Measurements from ENCODE around the gene CST1.
"Not testable (repeated sequence)": the region's sequence is repeated elsewhere in the genome, so short reads cannot be mapped to it uniquely, and the experiment has no call there.

CST1 gene

DNA sequence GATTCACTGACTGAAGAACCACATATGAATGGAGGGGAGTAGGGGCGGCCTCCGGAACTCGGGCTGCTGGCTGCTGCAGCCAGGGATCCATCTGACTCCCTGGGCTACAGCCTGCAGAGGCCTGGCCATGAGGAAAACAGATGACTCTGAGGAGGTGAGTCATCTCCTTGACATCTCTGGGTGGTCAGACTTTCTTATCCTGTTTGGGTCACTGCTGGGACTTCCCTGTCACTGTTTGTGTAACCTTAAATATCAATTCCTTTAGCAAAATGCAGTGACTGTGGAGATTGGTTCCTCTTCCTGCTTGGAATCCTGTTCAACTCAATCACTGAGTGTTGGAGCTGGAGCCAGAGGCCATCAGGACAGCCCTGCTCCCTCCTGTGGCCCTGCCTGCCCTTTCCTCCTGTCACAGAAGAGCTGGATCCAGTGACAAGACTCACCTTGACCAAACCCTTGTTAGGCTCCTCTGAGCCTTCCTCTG is 4.4 kb upstream of the CST1 start:
- peak; percentile 17 for DNase-seq (ENCODE audit: low spot score)
- not testable (repeated sequence) for FAIRE-seq

DNA sequence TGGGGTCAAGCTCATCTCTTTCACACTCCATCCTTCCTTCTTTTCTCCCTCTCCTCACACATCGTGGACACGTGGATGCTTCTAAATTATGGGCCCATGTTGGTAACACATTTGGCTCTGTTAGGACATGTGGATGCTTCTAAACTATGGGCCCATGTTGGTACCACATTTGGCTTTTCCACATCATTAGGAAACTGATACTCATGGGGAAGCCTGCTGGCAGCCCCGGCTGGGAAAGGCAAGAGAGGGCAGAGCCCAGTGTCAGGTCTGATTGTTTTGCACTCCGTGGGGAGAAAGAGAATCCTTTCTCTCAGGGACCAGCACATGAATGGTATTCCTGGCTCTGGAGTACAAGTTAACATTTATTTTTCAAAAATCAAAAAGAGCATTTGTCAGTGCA is 4.0 kb upstream of the CST1 start:
- FAIRE-seq: no peak
- DNase-seq (ENCODE audit: low spot score): no peak

DNA sequence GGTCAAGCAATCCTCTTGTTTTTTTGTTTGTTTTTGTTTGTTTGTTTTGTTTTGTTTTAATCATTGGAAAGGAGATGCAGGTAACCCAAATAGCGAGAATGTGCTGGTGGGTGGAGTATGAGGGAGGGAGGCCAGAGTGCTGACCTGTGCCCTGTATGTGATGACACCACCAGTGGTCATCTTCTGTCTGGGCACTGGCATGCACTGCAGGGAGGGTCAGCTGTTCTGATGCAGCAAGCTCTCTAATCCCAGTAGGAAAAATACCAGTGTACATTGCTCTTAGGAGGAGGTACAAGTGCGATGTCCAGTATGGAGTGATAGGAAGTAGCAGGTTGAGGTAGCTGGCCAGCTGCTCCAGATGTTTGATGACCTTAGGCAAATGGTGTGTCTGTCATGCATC is 2.9 kb upstream of the CST1 start:
- FAIRE-seq: no peak
- no peak for DNase-seq (ENCODE audit: low spot score)

DNA sequence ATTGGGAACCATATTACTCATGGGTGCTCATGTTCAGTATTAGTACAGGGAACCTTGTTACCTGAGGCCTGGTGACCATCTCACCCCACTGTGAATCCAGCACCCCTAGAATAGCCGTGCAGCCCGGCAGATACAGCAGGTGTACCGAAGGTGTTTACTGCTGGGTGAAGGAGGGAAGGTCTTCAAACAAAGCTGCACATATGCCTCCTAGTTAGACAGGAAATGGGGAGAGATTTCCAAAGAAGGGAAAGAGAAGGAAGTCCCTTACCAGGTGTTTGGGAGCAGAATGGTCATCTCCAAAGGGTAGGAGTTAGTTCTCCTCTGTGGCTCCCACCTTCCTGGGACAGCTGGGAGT is 2.4 kb upstream of the CST1 start:
- no peak for FAIRE-seq

DNA sequence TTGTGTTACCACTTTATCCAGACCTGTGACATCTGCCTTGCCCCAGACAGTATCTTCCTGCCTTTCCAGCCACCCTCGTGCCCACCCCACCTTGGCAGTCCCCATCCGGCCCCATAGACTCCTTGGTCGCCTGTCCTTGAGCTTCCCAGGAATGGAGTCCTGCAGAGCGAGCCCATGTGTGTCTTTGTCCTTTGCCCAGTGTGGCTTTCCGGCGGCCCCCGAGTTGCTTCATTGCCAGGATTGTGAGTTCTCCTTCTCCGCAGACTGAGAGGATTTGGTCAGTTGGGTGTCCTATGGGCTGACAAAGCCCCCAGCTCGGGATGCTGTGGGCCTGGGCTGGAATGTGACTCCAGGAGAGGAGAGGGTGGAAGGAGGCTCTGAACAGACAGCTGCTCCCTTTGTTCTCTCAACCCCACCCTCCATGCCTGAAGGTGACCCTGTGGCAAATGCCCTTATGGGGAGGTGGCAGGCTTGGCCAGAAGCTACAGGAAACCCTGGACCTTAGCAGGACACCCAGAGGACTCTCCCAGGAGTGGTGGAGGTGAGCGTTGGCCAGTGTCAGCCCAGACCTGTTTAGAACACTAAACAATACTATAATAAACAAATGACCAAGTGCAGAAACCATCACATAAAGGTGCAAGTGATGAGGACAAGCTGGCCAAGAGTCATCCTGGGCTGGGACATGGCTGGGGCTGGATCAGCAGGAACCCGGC is 1.9 kb upstream of the CST1 start:
- DNase-seq (ENCODE audit: low spot score) (no peak), FAIRE-seq (no peak)

More for the DNA sequence above, 2.4 kb upstream of the CST1 start:
- DNase-seq (ENCODE audit: low spot score): no peak

DNA sequence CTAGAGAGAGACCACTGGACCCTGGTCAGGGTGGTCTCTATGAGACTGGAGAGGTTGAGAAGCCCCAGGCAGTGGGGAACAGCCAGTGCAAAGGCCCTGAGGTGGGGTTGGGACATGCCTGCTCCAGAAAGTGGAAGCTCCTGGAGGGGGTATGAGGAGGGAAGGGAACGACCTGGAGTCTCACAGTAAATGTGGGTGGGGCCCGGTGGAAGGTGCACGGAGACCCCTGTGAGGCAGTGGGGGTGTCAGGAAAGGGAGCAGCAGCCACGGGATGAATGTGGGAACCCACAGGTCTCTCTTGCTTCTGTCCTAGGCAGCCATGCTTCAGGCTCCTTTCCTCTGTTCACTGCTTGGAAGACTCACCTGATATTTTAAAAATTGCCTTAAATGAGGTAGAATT is 1.3 kb upstream of the CST1 start:
- DNase-seq (ENCODE audit: low spot score) (no peak), FAIRE-seq (no peak)

DNA sequence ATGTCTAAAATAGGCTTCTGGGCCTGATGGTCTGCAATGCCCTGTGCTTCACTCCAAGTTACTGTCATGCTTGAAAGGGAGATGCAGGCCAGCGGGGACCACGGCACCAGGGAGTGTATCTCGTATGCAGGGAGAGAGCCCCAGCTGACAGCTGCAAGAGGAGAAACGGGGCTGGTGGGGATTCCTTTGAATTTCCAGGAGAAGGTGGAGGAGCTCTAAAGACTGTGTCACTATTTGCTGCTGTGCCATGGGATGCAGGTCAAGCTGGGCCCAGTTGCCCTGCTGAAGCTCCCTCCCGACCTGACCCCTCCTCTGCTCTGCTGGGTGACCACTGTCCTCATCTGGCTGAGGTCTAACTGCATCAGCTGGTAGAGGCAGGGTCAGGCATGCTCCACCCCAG is 989 bp downstream of the CST1 start:
- FAIRE-seq (peak; percentile 40), DNase-seq (ENCODE audit: low spot score) (no peak)

DNA sequence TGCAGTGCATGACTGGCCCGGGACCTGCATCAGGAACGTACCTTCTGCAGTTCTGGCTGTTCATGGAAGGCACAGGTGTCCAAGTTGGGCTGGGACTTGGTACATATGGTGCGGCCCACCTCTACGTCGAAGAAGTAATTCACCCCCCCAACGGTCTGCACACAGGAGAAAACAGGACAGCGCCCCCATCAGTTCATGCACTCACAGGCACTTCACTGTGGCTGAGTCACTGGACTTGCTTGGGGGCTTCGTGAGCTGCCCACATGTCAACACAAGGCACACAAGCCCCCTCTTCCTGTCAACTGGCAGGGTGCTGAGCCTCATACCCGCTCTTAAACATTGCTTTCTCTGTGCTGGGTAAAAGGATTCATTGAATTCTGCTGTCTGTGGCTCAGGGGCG is 1.8 kb downstream of the CST1 start:
- not testable (repeated sequence) for DNase-seq (ENCODE audit: low spot score); FAIRE-seq

DNA sequence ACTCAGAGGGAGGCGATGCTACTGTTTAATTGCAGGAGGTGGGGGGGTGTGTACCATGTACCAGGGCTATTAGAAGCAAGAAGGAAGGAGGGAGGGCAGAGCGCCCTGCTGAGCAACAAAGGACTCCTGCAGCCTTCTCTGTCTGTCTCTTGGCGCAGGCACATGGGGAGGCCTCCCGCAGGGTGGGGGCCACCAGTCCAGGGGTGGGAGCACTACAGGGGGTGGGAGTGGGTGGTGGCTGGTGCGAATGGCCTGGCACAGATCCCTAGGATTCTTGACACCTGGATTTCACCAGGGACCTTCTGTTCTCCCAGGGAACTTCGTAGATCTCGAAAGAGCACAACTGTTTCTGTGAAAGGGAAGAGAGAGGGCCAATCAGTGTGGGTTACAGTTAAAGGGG is 3.2 kb downstream of the CST1 start:
- not testable (repeated sequence) for DNase-seq (ENCODE audit: low spot score); FAIRE-seq

DNA sequence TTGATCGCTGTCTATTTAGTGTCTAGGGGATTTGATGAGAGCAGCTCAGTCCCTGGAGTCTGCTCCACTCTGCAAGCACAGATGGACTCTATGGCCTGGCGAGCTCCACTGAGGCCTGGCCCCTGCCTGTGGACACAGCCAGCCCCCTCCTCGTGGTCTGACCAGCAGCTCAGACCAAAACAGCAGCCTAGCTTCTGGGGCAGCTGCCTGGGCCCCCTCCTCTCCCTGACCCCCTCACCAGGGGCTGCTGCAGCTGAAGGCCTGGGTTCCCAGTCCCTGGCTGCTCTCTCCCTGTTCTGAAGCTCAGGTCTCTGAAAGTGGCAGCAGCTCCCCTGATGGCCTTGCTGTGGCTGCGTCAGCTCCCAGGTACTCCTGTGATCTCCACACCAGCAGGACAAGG is 3.6 kb downstream of the CST1 start:
- DNase-seq (ENCODE audit: low spot score); FAIRE-seq: not testable (repeated sequence)

DNA sequence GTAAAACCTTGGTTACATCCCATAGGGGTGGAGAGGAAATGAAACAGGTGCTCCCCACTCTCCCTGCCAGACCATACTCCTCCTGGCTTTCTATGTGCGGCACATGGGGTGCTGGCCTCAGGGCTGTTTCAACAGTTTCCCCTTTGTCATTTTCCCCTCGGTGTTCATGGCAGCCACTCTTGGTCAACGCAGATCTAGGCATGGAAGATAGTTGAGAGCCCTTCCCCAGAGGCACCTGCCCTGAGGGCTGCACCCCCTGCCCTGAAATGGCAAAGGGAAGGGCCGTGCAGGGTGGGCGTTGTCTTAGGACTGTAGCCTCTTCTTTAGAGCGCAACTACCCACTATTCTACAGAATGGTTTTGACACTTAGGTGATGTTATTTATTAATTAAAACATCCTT is 4.4 kb downstream of the CST1 start:
- no peak for FAIRE-seq
- no peak for DNase-seq (ENCODE audit: low spot score)

DNA sequence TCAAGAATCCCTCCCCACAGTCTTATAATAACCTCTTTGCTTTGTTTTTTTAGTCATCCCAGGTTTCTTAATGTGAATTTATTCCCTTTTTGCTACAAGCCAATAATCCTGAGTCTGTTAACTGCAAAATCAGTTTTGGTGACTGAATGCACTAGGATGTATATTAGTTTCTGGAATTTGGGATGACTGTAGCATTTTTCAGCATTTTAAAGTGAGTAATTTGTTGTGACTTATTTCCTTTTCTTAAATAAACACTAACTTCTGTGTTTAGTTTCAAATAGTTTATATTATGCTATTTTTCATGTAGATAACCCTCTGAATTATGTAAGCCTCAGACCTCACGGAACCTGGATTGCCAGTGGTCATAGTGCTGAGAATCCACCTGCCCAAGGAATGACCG is 5.5 kb downstream of the CST1 start:
- FAIRE-seq: no peak
- no peak for DNase-seq (ENCODE audit: low spot score)

DNA sequence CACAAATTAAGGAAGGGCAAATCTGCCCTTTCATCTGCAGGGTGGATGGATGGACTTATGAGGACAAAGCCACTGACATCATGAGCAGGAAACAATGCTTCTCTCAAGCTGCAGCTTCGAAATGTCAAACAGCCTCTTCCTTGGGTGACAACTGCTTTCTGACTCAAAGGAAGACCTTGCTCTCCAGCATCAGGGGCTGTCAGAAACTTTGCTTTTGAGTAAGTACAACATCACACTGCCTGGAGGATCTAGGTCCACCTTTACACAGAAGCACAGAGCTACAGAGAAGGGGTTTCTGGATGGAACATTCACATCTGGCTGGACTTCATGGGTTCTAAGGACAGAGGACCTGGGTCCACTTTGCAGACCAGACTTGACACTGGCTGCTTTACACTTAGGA is 5.9 kb downstream of the CST1 start:
- FAIRE-seq: no peak
- no peak for DNase-seq (ENCODE audit: low spot score)

DNA sequence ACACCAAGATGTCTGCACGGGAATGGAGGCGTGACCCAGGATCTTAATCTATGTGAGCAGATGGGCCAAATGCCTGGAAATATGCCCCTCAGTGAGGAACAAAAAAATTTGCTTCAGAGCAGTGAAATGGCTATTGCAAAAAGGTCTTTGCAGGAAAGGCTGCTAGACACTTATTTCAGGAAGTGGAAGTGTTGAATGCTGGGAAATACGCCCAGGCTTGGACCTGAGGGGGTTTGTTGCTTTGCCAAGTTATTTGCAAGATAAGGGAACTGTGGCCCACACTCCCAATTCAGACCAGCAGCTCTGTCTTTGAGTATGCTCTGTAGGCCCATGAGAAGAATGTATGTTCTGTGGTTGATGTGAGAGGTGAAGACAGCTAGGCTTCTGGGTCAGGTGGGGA is 15.3 kb downstream of the CST1 start:
- not testable (repeated sequence) for FAIRE-seq; DNase-seq (ENCODE audit: low spot score)

DNA sequence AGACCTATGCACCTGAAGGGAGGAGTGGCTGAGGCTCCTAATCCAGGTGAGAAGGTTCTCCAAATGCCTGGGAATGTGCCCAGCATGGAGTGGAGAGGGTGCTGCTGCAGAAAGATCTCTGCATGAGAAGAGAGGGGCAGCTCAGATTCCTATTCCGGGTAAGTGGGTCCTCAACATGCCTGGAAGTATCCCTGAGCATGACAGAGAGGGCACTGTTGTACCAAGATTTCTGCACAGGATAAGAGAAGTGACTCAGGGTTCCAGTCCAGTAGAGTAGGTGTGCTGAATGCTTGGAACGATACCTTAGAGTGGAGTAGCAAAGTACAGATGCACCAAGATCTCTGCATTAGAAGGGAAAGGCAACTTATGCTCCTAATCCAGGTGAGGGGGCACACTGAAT is 15.8 kb downstream of the CST1 start:
- not testable (repeated sequence) for FAIRE-seq

DNA sequence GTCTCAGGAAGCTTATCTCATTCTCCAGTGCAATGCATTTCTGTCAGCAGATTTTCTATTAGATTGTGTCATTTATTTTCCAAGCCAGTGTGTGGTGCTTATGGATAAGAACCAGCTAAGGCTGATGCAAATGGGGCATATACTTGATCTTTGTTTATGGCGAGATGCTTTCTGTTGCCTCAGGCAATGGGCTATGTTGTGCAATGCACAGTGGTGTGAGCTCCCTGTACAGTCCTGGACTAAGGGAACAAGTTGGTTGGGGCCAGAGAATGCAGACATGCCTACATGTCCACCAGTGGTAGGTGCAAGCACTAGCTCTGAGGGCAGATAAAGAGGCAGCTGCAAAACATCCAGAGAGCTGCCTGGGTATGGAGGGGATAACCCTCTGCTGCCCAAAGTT is 16.3 kb downstream of the CST1 start:
- not testable (repeated sequence) for DNase-seq (ENCODE audit: low spot score)
- FAIRE-seq: peak; percentile 71

More for the DNA sequence above, 15.8 kb downstream of the CST1 start:
- DNase-seq (ENCODE audit: low spot score): not testable (repeated sequence)

DNA sequence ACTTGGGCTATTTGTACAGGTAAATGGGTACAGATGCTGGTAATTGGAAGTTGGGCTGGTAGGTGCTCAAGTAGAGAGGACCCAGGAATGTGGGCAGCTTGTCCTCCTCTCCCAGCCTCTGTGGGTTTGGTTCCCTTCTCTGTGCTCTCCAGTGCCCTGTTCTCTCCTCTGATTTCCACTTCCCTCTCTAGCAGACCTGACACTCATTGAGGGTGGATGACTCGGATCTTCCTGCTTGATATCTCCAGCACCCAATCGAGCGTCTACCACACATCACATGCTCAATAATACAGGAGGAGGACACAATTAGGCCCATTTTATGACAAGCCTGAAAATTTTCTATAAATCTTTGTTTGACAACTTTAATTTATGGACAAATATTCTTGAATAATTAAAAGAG is 23.7 kb downstream of the CST1 start:
- DNase-seq (ENCODE audit: low spot score): no peak
- no peak for FAIRE-seq

DNA sequence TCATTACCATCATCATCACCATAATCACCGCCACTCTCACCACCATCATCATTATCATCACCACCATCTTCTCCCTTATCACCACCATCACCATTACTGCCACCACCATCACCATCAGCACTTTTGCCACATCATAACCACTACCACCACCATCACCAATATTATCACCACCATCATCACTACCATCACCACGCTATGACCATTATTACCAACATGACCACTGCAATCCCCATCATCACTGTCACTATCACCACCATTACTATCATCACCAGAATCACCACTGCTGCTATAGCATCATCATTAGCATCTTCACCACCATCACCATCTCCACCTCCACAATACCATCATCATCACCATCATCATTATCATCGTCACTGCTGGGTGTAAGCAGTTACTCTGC is 25.6 kb downstream of the CST1 start:
- FAIRE-seq (peak; percentile 74), DNase-seq (ENCODE audit: low spot score) (no peak)

DNA sequence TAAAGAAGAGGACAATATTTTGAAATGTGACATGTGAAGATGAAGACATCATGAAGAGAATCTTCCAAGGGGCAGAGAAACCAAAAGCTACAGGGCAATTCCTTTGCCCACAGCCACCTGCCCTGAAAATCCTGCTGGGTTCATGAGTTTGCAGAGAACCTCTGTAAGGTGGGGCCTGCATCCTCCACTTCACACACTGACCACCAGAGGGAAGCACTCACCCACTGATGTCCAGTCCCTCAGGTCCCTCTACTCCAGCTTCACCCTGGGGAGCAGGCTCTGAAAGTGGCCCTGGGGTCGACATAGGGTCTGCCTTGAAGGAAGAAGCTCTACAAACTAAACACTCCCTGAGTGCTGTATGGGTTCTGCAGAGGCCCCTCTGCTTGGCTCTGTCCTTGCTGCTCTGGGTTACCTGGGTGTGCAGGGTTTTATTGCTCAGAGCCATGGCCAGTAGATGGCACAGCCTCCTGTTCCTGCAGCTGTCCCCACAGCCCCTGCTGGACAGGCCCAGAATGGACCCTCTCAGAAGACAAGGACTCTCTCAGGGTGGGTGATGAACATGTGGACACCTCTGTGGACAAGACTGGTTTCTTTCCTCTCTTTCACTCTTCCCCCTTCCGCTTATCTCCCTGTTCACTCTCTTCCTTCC is 27.0 kb downstream of the CST1 start:
- DNase-seq (ENCODE audit: low spot score); FAIRE-seq: not testable (repeated sequence)

DNA sequence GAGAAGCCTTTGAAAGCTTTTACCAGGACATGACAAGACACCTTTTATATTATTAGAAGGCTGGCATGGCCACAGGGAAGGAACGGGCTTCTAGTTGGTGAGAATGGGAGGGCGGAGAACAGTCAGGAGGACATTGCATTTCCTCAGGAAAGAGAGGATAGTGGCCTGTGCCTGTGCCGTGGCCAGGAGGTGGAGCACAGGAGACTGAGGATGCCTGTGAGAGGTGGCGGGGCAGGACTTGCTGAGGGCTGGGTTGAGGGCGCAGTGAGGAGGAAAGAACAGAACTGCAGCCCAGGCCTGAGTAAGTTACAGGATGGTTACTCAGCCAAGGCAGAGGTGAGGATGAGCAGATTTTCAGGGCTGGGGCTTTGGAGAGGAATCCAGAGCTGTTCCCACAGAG is 27.9 kb downstream of the CST1 start:
- not testable (repeated sequence) for DNase-seq (ENCODE audit: low spot score)
- FAIRE-seq: peak; percentile 9

DNA sequence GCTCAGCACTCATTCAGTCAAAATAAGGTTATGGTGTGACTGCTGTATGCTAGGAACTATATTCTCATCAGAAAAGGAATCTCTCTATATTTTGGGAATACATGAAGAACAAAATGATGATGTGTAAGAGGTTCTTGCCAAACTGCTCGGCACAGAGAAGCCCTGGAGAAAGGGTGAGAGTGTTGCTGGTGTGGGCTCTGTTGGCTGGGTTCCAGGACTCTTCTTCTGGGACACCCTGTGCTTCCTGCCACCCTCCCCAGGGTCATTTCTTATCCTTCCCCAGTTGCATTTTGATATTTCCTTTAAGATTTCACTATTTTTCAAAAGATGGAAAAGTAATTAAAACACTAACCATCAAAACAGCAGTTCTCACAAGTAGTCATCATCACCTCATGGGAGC is 28.8 kb downstream of the CST1 start:
- FAIRE-seq: no peak
- no peak for DNase-seq (ENCODE audit: low spot score)

DNA sequence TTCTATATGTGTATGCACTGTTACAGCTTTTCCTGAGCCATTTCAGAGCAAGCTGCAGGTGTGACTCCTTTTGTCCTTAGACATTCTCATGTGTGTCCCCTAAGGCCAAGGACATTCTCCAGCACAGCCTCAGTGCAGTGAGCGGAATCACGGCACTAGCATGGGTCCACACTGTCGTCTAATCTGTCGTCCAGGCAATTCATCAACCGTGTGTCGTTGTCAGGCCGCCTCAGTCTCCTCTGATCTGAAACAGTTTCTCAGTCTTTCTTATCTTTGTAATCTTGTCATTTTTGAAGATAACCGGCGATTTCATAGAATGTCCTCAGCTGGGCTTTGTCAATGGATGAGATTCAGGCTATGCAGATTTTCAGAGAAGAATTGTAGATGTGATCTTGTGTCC is 31.4 kb downstream of the CST1 start:
- not testable (repeated sequence) for DNase-seq (ENCODE audit: low spot score); FAIRE-seq

DNA sequence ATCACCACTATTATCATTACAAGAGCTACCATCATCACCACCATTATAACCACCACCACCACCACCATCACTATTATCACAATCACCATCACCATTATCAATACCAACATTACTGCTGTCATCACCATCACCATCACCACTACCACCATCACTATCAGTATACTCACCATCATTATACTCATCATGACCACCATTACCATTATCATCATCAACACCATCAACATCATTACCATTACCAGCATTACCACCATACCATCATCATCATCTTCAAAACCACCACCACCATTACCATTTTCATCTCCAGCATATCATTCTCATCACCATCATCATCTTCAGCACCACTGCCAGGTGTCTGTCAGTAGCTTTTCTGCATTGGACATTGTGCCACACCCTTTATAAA is 39.0 kb downstream of the CST1 start:
- peak; percentile 81 for FAIRE-seq
- not testable (repeated sequence) for DNase-seq (ENCODE audit: low spot score)

All from urothelium cell line (cell line).